ENCODE results near the gene TRIM52.
"Not testable (repeated sequence)": the region's sequence is repeated elsewhere in the genome, so short reads cannot be mapped to it uniquely, and the experiment has no call there.

DNA sequence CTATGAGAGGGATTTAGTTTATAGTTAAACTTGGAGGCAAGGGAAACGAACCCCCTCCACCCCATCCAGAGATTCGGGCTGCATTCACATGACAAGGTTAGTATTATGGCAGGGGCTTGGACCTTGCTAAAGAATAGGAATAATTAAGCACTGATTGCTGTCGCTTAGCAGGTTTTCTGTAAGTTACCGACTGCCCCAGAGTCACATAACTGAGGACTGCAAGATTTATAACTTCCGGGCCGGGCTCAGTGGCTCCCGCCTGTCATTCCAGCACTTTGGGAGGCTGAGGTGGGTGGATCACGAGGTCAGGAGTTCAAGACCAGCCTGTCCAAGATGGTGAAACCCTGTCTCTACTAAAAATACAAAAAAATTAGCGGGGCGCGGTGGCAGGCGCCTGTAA lies 7.0 kb upstream of the TRIM52 start:
- not testable (repeated sequence) for TF ChIP-seq CTCF (IDR thresholded peaks at IDR 0.05; ENCODE audit: insufficient read depth, low read length, poor library complexity, severe bottlenecking); EZH2phosphoT487 (conservative IDR thresholded peaks at IDR 0.05; ENCODE audit: low read length)
